AG09309 (cell line): Measurements from ENCODE around the gene PPP1R1B.

Experiments used
- DNase-seq: peaks from one replicate; pipeline ENCODE4 v3.0.0-alpha.2; 2010; ENCODE audit warnings: low read depth
- H3K4me3 ChIP-seq: 2 replicates; pipeline ENCODE4 v1.5.1; 2011; ENCODE audit warnings: mild to moderate bottlenecking, low read depth, low read length, moderate library complexity; ENCODE audit not compliant: control insufficient read depth
- TF ChIP-seq, protein P1 (sequence below): IDR thresholded peaks from 2 replicates; pipeline ENCODE4 v1.5.1; 2011; ENCODE audit warnings: mild to moderate bottlenecking, low read depth, low read length, inconsistent platforms; ENCODE audit not compliant: insufficient read depth, control insufficient read depth; ENCODE audit errors: missing control alignments

The PPP1R1B gene

DNA sequence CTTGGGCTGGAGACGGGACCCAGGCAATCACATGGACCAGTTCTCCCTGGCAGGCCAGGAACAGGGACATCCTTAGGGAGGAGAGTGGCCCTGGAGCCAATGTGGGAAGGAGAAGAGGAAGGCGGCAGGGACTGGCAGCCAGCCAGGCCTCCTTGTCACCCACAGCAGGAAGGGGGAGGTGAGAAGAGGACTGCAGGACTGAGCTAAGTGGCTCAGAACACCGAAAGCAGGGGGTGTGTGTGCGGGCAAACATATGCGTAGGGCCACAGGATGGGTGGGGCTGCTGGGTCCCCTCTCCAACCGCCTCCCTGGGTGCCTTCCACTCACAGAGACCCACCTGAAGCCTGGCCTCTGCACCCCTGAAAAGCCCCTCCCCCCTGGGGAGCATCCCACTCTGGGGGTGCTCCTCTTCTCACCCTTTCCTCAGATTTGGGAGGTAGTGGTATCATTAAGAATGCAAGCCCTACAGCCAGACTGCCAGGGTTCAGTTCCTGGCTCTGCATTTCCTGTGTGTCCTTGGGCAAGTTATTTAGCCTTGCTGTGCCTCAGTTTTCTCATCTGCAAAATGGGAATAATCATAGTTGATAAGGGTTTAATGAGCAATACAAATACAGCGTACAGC is 49.6 kb downstream of the PPP1R1B start:
- no peak overlapping the region for H3K4me3 ChIP-seq
- TF ChIP-seq, protein P1, sequence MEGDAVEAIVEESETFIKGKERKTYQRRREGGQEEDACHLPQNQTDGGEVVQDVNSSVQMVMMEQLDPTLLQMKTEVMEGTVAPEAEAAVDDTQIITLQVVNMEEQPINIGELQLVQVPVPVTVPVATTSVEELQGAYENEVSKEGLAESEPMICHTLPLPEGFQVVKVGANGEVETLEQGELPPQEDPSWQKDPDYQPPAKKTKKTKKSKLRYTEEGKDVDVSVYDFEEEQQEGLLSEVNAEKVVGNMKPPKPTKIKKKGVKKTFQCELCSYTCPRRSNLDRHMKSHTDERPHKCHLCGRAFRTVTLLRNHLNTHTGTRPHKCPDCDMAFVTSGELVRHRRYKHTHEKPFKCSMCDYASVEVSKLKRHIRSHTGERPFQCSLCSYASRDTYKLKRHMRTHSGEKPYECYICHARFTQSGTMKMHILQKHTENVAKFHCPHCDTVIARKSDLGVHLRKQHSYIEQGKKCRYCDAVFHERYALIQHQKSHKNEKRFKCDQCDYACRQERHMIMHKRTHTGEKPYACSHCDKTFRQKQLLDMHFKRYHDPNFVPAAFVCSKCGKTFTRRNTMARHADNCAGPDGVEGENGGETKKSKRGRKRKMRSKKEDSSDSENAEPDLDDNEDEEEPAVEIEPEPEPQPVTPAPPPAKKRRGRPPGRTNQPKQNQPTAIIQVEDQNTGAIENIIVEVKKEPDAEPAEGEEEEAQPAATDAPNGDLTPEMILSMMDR, result no peak
- DNase-seq, result no peak

GRCh38 chr17:39677072-39677471 is 50.3 kb downstream of the PPP1R1B start:
- TF ChIP-seq, protein P1, result no peak
- no peak for DNase-seq
- H3K4me3 ChIP-seq, result no peak overlapping the region

DNA sequence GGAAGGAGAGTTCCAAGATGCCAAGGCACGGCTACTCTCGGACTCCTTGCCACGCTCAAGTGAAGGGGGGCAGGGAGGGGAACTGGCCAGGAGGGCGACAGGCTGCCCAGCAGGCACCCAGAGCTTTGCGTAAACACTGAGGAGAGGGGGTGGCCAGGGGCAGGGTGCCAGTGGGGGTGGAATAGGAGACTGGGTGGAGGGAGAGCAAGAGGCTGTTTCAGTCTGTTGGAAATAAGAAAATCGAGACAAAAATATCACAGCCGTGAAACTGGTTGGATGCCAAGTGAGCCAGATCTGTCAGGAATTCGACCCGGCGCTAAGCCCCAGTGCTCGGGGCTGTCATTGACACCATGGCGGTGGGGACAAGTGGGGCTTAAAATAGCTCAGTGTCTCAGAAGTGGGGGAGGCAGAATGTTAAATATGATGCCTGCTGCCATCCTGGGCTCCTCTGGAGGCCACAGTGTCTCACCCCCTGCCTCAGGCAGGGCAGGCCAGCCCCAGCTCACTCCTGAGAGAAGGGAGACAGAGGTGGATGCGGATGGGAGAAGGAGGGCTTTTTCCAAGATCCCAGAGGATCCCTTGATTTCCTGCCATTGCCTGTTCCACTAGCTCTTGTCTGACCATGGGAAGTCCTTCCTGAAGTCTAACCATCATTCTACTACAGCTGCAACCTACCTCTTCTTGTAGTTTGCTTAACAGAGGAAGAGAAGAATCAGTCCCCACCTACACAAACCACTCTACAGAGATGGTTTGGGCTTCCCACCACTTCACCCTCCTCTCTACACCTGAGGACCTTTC is 51.0 kb downstream of the PPP1R1B start:
- TF ChIP-seq, protein P1, result no peak
- no peak for DNase-seq

GRCh38 chr17:39678340-39679116 is 51.8 kb downstream of the PPP1R1B start:
- no peak overlapping the region for H3K4me3 ChIP-seq
- no peak for DNase-seq
- TF ChIP-seq, protein P1, result no peak

More for the DNA sequence above, 51.0 kb downstream of the PPP1R1B start:
- no peak overlapping the region for H3K4me3 ChIP-seq

DNA sequence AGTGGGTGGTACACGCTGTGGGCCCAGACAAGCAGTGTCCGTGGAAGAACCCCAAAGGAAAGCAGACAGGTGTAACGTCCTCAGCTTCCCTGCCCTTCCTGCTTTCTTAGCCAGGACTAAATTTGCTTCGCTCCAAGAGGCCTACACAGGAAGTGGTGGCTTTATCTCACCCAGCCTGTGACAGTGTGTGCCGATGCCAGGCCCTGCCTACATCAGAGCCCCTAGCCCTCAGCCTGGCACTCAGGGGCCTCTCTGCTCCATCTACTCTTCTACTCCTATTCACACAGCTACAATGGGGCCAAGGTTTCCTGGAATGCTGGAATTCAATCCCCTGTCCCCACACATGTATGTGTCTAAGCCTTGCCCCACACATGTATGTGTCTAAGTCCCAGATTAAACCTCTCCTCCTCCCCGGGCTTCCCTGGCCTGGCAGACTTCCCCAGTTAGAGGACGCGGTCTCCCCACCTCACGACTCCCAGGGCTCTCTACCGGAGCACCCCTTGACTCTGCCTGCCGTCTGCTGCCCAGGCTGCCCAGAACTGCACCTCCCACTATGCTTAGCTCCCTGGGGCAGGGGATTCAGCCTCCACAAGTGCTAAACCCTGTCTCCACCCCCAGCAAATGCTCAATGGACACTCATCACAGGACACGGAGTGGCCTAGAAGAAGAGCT is 52.9 kb downstream of the PPP1R1B start:
- no peak for DNase-seq
- no peak overlapping the region for H3K4me3 ChIP-seq
- TF ChIP-seq, protein P1, result no peak

- H3K4me3 ChIP-seq, result no peak overlapping the region
- TF ChIP-seq, protein P1, result no peak
- DNase-seq, result no peak
These were observed 56.7 kb downstream of the PPP1R1B start for GRCh38 chr17:39683295-39683939.
